SU-DHL-6 (cell line): ENCODE measurements around the gene COX11.

Experiments
- EZH2phosphoT487 ChIP-seq: fragments of 200-600 bp; sonication (generic), shearing (Covaris generic); conservative IDR thresholded peaks from 2 replicates; pipeline ENCODE4 v1.6.1; 2018; ENCODE audit warnings: mild to moderate bottlenecking, antibody characterized with exemption, low read length, moderate library complexity, mixed read lengths
- TF ChIP-seq, protein P1 (sequence below): fragments of 200-600 bp; sonication (generic); IDR thresholded peaks from one replicate; pipeline ENCODE4 v1.5.1; 2017; ENCODE audit warnings: antibody characterized with exemption, mild to moderate bottlenecking, low read length, moderate library complexity; ENCODE audit not compliant: insufficient read depth, poor library complexity, severe bottlenecking

DNA sequence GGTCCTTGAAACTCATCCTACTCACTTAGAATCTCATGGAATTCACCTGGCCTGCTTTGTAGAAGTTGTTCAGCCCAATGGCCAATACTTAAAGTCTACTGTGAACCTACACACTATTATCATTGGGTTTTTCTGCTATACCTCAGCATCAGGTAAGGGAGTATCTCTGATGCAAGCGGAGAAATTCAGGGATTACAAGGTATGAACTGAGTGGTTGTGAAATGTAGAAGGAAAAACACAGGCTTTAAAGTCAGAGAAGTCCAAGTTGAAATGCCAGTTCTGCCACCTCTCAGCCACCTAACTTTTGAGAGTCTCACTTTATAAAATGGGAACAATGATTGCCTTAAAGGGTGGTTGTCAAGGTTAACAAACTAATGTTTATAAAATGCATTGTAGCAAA lies 31.0 kb downstream of the COX11 start:
- TF ChIP-seq, protein P1, sequence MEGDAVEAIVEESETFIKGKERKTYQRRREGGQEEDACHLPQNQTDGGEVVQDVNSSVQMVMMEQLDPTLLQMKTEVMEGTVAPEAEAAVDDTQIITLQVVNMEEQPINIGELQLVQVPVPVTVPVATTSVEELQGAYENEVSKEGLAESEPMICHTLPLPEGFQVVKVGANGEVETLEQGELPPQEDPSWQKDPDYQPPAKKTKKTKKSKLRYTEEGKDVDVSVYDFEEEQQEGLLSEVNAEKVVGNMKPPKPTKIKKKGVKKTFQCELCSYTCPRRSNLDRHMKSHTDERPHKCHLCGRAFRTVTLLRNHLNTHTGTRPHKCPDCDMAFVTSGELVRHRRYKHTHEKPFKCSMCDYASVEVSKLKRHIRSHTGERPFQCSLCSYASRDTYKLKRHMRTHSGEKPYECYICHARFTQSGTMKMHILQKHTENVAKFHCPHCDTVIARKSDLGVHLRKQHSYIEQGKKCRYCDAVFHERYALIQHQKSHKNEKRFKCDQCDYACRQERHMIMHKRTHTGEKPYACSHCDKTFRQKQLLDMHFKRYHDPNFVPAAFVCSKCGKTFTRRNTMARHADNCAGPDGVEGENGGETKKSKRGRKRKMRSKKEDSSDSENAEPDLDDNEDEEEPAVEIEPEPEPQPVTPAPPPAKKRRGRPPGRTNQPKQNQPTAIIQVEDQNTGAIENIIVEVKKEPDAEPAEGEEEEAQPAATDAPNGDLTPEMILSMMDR, result no peak
- TF ChIP-seq EZH2phosphoT487, result no peak
